ENCODE data around the gene SPATA45. TPM values are rescaled to one million over a fixed set of nuclear protein-coding genes. Genes with fewer than 3 reads are reported as not detected.

Gene SPATA45
- total RNA-seq, 1 experiment from 2014 or later = not detected

GRCh38 chr1:212825798-212826452 lies 21.5 kb downstream of the SPATA45 start:
- no TSS peak for BruUV-seq (replicated peaks)
- H3K9me3 ChIP-seq = peaks cover 26% of the 10 kb centered on the region
- no peaks in the 10 kb centered on the region for H3K27me3 ChIP-seq (replicated peaks; ENCODE audit: control insufficient read depth, insufficient read depth, low read length)
- Mint-ChIP-seq H3K27me3 (ENCODE audit: insufficient read depth, unreplicated experiment) (no peaks in the 10 kb centered on the region), H3K36me3 (ENCODE audit: insufficient read depth, unreplicated experiment) (peaks cover 12% of the 10 kb centered on the region), H3K4me1 (ENCODE audit: low read depth, unreplicated experiment) (peaks cover 14% of the 10 kb centered on the region), H3K4me3 (ENCODE audit: unreplicated experiment) (no peak overlapping the region), H3K9me3 (ENCODE audit: unreplicated experiment) (peaks cover 24% of the 10 kb centered on the region), H3K27ac (ENCODE audit: unreplicated experiment) (peak overlapping the region; percentile 29)
- ChIA-PET CTCF (no interaction called here), POLR2A (no interaction called here)
- H3K4me1 ChIP-seq = peaks cover 25% of the 10 kb centered on the region
- H3K36me3 ChIP-seq (ENCODE audit: control insufficient read depth, insufficient read depth, low read length) = no peaks in the 10 kb centered on the region
- intact Hi-C loops (cut with micrococcal nuclease; ENCODE audit: unreplicated experiment) = no loop called here
- TF ChIP-seq, protein P1, sequence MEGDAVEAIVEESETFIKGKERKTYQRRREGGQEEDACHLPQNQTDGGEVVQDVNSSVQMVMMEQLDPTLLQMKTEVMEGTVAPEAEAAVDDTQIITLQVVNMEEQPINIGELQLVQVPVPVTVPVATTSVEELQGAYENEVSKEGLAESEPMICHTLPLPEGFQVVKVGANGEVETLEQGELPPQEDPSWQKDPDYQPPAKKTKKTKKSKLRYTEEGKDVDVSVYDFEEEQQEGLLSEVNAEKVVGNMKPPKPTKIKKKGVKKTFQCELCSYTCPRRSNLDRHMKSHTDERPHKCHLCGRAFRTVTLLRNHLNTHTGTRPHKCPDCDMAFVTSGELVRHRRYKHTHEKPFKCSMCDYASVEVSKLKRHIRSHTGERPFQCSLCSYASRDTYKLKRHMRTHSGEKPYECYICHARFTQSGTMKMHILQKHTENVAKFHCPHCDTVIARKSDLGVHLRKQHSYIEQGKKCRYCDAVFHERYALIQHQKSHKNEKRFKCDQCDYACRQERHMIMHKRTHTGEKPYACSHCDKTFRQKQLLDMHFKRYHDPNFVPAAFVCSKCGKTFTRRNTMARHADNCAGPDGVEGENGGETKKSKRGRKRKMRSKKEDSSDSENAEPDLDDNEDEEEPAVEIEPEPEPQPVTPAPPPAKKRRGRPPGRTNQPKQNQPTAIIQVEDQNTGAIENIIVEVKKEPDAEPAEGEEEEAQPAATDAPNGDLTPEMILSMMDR (IDR thresholded peaks at IDR 0.05; ENCODE audit: insufficient read depth in 1 of 2, low read depth in 1 of 2, low read length in 1 of 2, severe bottlenecking in 1 of 2, unreplicated experiment in 1 of 2) = no peak
- H3K4me3 ChIP-seq (ENCODE audit: low read depth, low read length) = no peak overlapping the region
- no peak for DNase-seq

- DNase-seq = no peak
- Histone ChIP-seq H3K27me3 (replicated peaks; ENCODE audit: control insufficient read depth, insufficient read depth, low read length) (no peaks in the 10 kb centered on the region), H3K4me3 (ENCODE audit: low read depth, low read length) (no peak overlapping the region), H3K36me3 (ENCODE audit: control insufficient read depth, insufficient read depth, low read length) (no peaks in the 10 kb centered on the region), H3K9me3 (peaks cover 26% of the 10 kb centered on the region), H3K4me1 (peaks cover 30% of the 10 kb centered on the region)
- Mint-ChIP-seq H3K36me3 (ENCODE audit: insufficient read depth, unreplicated experiment) (peaks cover 12% of the 10 kb centered on the region), H3K9me3 (ENCODE audit: unreplicated experiment) (peaks cover 24% of the 10 kb centered on the region), H3K4me3 (ENCODE audit: unreplicated experiment) (no peak overlapping the region), H3K4me1 (ENCODE audit: low read depth, unreplicated experiment) (peaks cover 21% of the 10 kb centered on the region), H3K27ac (ENCODE audit: unreplicated experiment) (no peak overlapping the region), H3K27me3 (ENCODE audit: insufficient read depth, unreplicated experiment) (no peaks in the 10 kb centered on the region)
- TF ChIP-seq, protein P1 (IDR thresholded peaks at IDR 0.05; ENCODE audit: insufficient read depth in 1 of 2, low read depth in 1 of 2, low read length in 1 of 2, severe bottlenecking in 1 of 2, unreplicated experiment in 1 of 2) = no peak
- intact Hi-C loops (cut with micrococcal nuclease; ENCODE audit: unreplicated experiment) = no loop called here
- ChIA-PET POLR2A (no interaction called here), CTCF (no interaction called here)
- BruUV-seq (replicated peaks) = no TSS peak
Measured at GRCh38 chr1:212824201-212824600, 23.2 kb downstream of the SPATA45 start.

- Histone ChIP-seq H3K36me3 (ENCODE audit: control insufficient read depth, insufficient read depth, low read length) (no peaks in the 10 kb centered on the region), H3K9me3 (peaks cover 26% of the 10 kb centered on the region), H3K4me3 (ENCODE audit: low read depth, low read length) (no peak overlapping the region), H3K4me1 (peaks cover 17% of the 10 kb centered on the region), H3K27me3 (replicated peaks; ENCODE audit: control insufficient read depth, insufficient read depth, low read length) (no peaks in the 10 kb centered on the region)
- TF ChIP-seq, protein P1 (IDR thresholded peaks at IDR 0.05; ENCODE audit: insufficient read depth in 1 of 2, low read depth in 1 of 2, low read length in 1 of 2, severe bottlenecking in 1 of 2, unreplicated experiment in 1 of 2) = no peak
- Mint-ChIP-seq H3K27me3 (ENCODE audit: insufficient read depth, unreplicated experiment) (no peaks in the 10 kb centered on the region), H3K4me3 (ENCODE audit: unreplicated experiment) (no peak overlapping the region), H3K9me3 (ENCODE audit: unreplicated experiment) (peaks cover 24% of the 10 kb centered on the region), H3K27ac (ENCODE audit: unreplicated experiment) (no peak overlapping the region), H3K36me3 (ENCODE audit: insufficient read depth, unreplicated experiment) (peaks cover 12% of the 10 kb centered on the region), H3K4me1 (ENCODE audit: low read depth, unreplicated experiment) (peaks cover 20% of the 10 kb centered on the region)
- intact Hi-C loops (cut with micrococcal nuclease; ENCODE audit: unreplicated experiment) = no loop called here
- no TSS peak for BruUV-seq (replicated peaks)
- DNase-seq = no peak
- POLR2A ChIA-PET = no interaction called here
- CTCF ChIA-PET = interaction anchor here (0.7 kb wide), 1 partner anchor 9 kb away, joined by 3 read pairs; no protein-coding TSS in a partner anchor
Measured at GRCh38 chr1:212822956-212823355, 24.5 kb downstream of the SPATA45 start.

Data from Caco-2 (cell line).